MM.1S (cell line): ENCODE data around the gene CELF3.

Source experiments
- EZH2 ChIP-seq: fragments of 300-600 bp; sonication (generic); optimal IDR thresholded peaks from 2 replicates; pipeline ENCODE3; 2017; ENCODE audit warnings: low read depth, mild to moderate bottlenecking, antibody characterized with exemption, low read length, mixed read lengths
- EZH2phosphoT487 ChIP-seq: fragments of 300-600 bp; sonication (generic); IDR thresholded peaks from 2 replicates; pipeline ENCODE4 v1.6.1; 2018; ENCODE audit warnings: antibody characterized with exemption, low read length
- TF ChIP-seq, protein P1 (sequence below): fragments of 300-600 bp; sonication (generic); IDR thresholded peaks from 2 replicates; pipeline ENCODE4 v1.5.1; 2016; ENCODE audit warnings: antibody characterized with exemption, low read length, mixed read lengths

- TF ChIP-seq, protein P1, sequence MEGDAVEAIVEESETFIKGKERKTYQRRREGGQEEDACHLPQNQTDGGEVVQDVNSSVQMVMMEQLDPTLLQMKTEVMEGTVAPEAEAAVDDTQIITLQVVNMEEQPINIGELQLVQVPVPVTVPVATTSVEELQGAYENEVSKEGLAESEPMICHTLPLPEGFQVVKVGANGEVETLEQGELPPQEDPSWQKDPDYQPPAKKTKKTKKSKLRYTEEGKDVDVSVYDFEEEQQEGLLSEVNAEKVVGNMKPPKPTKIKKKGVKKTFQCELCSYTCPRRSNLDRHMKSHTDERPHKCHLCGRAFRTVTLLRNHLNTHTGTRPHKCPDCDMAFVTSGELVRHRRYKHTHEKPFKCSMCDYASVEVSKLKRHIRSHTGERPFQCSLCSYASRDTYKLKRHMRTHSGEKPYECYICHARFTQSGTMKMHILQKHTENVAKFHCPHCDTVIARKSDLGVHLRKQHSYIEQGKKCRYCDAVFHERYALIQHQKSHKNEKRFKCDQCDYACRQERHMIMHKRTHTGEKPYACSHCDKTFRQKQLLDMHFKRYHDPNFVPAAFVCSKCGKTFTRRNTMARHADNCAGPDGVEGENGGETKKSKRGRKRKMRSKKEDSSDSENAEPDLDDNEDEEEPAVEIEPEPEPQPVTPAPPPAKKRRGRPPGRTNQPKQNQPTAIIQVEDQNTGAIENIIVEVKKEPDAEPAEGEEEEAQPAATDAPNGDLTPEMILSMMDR = no peak
- no peak for TF ChIP-seq EZH2
- no peak for TF ChIP-seq EZH2phosphoT487
Measured at GRCh38 chr1:151708891-151709290, 7.7 kb downstream of the CELF3 start.
